IPS-NIHi11 (cell line): ENCODE results near the gene LAMA2.

ENCODE experiments used
- DNase-seq: peaks from one replicate; pipeline ENCODE4 v3.0.0; 2012; ENCODE audit warnings: mixed read lengths, low spot score

Gene LAMA2

GRCh38 chr6:129181001-129181400, 298.1 kb downstream of the LAMA2 start:
- no peak for DNase-seq

- DNase-seq: no peak
Measured at GRCh38 chr6:129183187-129183591, 300.3 kb downstream of the LAMA2 start.

GRCh38 chr6:129183681-129184301, 300.9 kb downstream of the LAMA2 start:
- no peak for DNase-seq

GRCh38 chr6:129184324-129184723, 301.4 kb downstream of the LAMA2 start:
- no peak for DNase-seq

GRCh38 chr6:129184808-129185366, 301.9 kb downstream of the LAMA2 start:
- DNase-seq: no peak

GRCh38 chr6:129186988-129187387, 304.1 kb downstream of the LAMA2 start:
- DNase-seq: no peak

GRCh38 chr6:129188306-129188705, 305.4 kb downstream of the LAMA2 start:
- DNase-seq: no peak

- DNase-seq: no peak
Measured at GRCh38 chr6:129188795-129189194, 305.9 kb downstream of the LAMA2 start.

- no peak for DNase-seq
Measured at GRCh38 chr6:129189266-129189665, 306.3 kb downstream of the LAMA2 start.

GRCh38 chr6:129191235-129191634, 308.3 kb downstream of the LAMA2 start:
- no peak for DNase-seq

GRCh38 chr6:129192458-129192989, 309.6 kb downstream of the LAMA2 start:
- no peak for DNase-seq

GRCh38 chr6:129194306-129194941, 311.5 kb downstream of the LAMA2 start:
- DNase-seq: no peak

- DNase-seq: no peak
Measured at GRCh38 chr6:129195161-129195560, 312.2 kb downstream of the LAMA2 start.

- no peak for DNase-seq
Measured at GRCh38 chr6:129195643-129196042, 312.7 kb downstream of the LAMA2 start.

- DNase-seq: no peak
Measured at GRCh38 chr6:129197154-129197553, 314.2 kb downstream of the LAMA2 start.

GRCh38 chr6:129200151-129200550, 317.2 kb downstream of the LAMA2 start:
- no peak for DNase-seq

GRCh38 chr6:129203190-129203900, 320.4 kb downstream of the LAMA2 start:
- no peak for DNase-seq

- no peak for DNase-seq
Measured at GRCh38 chr6:129206821-129207220, 323.9 kb downstream of the LAMA2 start.

GRCh38 chr6:129207832-129208231, 324.9 kb downstream of the LAMA2 start:
- no peak for DNase-seq

- no peak for DNase-seq
Measured at GRCh38 chr6:129208415-129209034, 325.6 kb downstream of the LAMA2 start.

GRCh38 chr6:129209355-129209754, 326.4 kb downstream of the LAMA2 start:
- no peak for DNase-seq

- DNase-seq: no peak
Measured at GRCh38 chr6:129210684-129211083, 327.7 kb downstream of the LAMA2 start.
